HG03565 (cell line): ENCODE data around the gene SCAMP5.

Source experiments
- ATAC-seq: cut with Tn5 transposase; IDR thresholded peaks from one replicate; pipeline ENCODE4 v1.9.1; 2021; ENCODE audit warnings: mild to moderate bottlenecking, moderate library complexity; ENCODE audit not compliant: unreplicated experiment

SCAMP5 gene

GRCh38 chr15:74995182-74995778 is at the start of gene SCAMP5:
Gene SCAMP5, plus strand, starts transcription at chr15:74995563. Its CDS starts 16,277 bp downstream, at chr15:75011840.
- ATAC-seq, result peak; percentile 77

GRCh38 chr15:74950078-74950908 is 45.1 kb upstream of the SCAMP5 start:
- ATAC-seq, result no peak

GRCh38 chr15:74951006-74951405 is 44.4 kb upstream of the SCAMP5 start:
- ATAC-seq, result no peak

- no peak for ATAC-seq
Observed at GRCh38 chr15:74954515-74954914, 40.8 kb upstream of the SCAMP5 start.

GRCh38 chr15:74955017-74955416 is 40.3 kb upstream of the SCAMP5 start:
- ATAC-seq, result no peak

GRCh38 chr15:74955796-74956647 is 39.3 kb upstream of the SCAMP5 start:
- peak; percentile 42 for ATAC-seq

- peak; percentile 45 for ATAC-seq
Observed at GRCh38 chr15:74956648-74957475, 38.5 kb upstream of the SCAMP5 start, which contains the start of gene RPP25. Gene RPP25, minus strand, starts transcription at chr15:74956772. Its CDS starts 189 bp downstream, at chr15:74956583.

GRCh38 chr15:74957476-74958035 is 37.8 kb upstream of the SCAMP5 start:
- ATAC-seq, result no peak

- no peak for ATAC-seq
Observed at GRCh38 chr15:74958320-74958907, 36.9 kb upstream of the SCAMP5 start.

GRCh38 chr15:74958908-74959585 is 36.3 kb upstream of the SCAMP5 start:
- no peak for ATAC-seq

- no peak for ATAC-seq
Observed at GRCh38 chr15:74959586-74959939, 35.8 kb upstream of the SCAMP5 start.

- ATAC-seq, result no peak
Observed at GRCh38 chr15:74960286-74960685, 35.1 kb upstream of the SCAMP5 start.

GRCh38 chr15:74960995-74961588 is 34.3 kb upstream of the SCAMP5 start:
- ATAC-seq, result no peak

GRCh38 chr15:74961616-74962015 is 33.7 kb upstream of the SCAMP5 start:
- ATAC-seq, result no peak

- no peak for ATAC-seq
Observed at GRCh38 chr15:74962219-74962618, 33.1 kb upstream of the SCAMP5 start.

GRCh38 chr15:74962671-74963070 is 32.7 kb upstream of the SCAMP5 start:
- ATAC-seq, result no peak

- no peak for ATAC-seq
Observed at GRCh38 chr15:74963213-74963612, 32.1 kb upstream of the SCAMP5 start.

GRCh38 chr15:74964794-74965193 is 30.6 kb upstream of the SCAMP5 start:
- ATAC-seq, result no peak

GRCh38 chr15:74967670-74968069 is 27.7 kb upstream of the SCAMP5 start:
- no peak for ATAC-seq
